Urothelium cell line (cell line): ENCODE data around the gene NUDT2.
"Not testable (repeated sequence)": the region's sequence is repeated elsewhere in the genome, so short reads cannot be mapped to it uniquely, and the experiment has no call there.

Experiments used
- DNase-seq: peaks from one replicate; pipeline ENCODE4 v3.0.0; 2011; ENCODE audit warnings: low spot score, mixed read lengths
- FAIRE-seq: peaks from 2 replicates; lab custom pipeline; 2011; peaks lifted over from hg19 to GRCh38; lab: Jason Lieb, UNC

NUDT2 gene

DNA sequence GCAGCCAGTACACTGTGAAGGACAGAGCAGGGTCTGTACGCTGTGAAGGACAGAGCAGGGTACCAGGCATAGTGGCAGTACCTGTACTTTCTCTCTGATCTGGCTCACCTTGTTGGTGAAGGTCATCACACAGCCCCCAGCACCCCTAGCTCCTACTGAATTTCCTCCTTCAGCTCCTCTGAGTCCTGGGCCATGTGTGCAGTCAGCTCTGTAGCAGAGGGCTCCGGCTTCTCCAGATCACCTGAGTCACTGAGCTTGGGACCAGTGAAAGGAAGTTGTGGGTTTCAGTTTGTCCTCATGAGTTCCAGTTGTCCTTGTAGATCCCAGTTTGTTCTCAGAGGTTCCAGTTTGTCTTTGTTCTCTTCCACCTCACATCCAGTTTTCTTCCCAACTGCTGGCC lies 5.5 kb downstream of the NUDT2 start:
- DNase-seq (no peak), FAIRE-seq (no peak)

DNA sequence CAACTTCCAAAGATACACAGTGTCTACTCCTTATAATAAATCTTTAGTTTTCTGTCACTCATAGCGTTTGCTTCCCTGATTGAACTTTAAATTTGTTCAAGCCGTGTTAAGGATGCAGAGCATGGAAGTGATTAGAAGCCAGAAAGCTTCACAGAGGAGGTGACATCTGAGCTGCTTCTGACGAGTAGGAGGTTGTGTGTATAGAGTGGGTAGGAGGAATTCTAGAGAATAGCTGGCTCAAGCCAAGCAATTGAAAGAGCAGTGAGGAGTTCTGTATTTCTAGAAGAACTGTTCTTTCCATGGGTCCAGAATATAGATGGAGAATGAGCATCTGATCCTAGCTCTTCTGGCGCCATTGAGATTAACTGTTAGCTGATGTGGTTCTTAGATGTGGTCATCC lies 6.0 kb downstream of the NUDT2 start:
- DNase-seq, result no peak
- FAIRE-seq, result no peak

DNA sequence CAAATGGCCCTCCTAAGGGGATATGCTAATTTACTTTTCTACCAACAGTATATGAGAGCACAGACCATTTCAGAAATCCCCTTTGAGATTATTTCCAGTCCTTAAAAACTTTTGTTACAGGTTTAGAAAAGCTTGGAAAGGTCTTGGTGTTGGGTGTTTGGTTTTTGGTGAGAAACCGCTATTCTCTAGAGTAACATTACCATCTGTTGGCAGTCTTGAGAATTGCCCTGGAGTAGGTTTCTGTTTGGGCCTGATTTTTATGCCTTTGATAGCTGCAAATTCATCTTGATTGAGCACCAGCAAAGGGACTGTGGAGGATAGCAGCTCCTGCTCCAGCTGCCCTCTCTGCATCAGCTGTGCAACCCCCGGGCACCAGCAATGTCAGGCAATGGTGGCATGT lies 8.0 kb downstream of the NUDT2 start:
- no peak for DNase-seq

DNA sequence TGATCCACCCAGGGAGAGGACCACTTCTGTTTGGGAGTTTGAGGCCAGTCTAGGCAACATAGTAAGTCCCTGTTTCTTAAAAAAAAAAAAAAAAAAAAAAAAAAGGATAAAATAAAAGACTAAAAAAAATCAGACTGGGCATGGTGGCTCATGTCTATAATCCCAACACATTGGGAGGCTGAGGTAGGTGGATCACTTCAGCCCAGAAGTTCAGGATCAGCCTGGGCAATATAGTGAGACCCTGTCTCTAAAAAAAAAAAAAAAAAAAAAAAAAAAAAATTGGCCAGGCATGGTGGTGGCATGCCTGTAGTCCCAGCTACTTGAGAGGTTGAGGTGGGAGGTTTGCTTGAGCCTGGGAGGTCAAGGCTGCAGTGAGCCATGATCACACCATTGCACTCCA lies 8.7 kb downstream of the NUDT2 start:
- not testable (repeated sequence) for FAIRE-seq, DNase-seq

More for the DNA sequence above, 8.0 kb downstream of the NUDT2 start:
- no peak for FAIRE-seq

DNA sequence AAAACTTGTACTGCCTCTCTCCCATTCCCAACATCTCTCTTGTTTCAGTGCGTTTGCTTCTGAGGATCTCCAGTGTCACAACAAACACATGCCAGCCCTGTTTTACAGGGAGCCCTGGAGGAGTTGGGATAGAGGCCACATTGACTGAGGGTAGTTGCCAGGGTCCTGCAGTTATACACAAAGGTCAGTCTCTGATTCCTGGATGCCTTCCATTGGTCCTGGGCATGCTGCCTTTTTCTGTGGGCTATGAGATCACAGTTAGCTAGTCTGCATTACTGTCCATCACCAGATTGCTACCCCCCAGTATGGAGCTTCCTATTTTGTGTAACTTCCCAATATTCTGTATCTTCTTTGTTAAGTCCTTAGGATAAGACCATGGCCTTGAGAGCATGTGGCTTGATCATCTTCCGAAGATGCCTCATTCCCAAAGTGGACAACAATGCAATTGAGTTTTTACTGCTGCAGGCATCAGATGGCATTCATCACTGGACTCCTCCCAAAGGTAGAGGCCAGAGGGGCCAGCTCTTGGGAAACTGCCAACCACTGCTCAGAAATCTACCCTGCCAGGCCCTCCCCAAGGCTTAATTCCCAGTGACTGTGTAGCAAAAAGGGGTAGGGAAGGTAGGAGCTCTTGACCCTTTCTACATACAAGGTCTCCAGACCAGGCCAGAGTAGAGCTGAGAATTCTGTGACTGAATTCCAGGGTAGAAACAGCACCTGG lies 9.5 kb downstream of the NUDT2 start:
- FAIRE-seq, result no peak

DNA sequence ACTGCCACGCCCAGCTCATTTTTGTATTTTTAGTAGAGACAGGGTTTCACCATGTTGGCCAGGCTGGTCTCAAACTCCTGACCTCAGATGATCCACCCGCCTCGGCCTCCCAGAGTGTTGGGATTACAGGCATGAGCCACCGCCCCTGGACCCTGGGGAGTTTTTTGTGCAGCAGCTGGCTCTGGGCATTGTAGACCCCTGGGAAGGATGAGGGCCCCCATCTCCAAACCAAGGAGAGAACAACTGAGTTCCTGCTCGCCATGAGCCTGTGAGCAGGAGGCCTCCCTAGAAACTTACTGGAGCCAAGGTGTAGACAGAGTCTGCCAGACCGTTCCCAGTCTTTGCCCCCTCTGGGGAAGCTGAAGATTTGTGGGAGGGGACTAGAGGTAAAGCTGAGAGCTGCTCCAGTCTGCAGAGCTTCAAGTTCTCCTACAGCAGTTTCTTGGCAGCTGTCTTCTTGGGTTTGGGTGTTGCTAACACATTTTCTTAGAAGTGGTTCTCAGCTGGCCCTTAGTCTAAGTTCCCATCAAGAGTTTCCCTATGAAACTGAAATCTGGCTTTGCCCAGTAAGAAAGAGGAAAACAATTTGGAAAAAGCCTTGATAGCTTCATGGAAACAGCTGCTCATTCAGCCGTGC lies 12.4 kb downstream of the NUDT2 start:
- FAIRE-seq (no peak), DNase-seq (no peak)

More for the DNA sequence above, 9.5 kb downstream of the NUDT2 start:
- DNase-seq, result no peak

DNA sequence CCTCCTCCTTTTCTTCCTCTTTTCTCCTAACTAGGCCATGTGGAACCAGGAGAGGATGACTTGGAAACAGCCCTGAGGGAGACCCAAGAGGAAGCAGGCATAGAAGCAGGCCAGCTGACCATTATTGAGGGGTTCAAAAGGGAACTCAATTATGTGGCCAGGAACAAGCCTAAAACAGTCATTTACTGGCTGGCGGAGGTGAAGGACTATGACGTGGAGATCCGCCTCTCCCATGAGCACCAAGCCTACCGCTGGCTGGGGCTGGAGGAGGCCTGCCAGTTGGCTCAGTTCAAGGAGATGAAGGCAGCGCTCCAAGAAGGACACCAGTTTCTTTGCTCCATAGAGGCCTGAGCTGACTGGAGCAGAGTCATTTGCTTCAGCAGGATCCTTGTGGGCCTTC lies 13.7 kb downstream of the NUDT2 start:
- DNase-seq (no peak), FAIRE-seq (no peak)

DNA sequence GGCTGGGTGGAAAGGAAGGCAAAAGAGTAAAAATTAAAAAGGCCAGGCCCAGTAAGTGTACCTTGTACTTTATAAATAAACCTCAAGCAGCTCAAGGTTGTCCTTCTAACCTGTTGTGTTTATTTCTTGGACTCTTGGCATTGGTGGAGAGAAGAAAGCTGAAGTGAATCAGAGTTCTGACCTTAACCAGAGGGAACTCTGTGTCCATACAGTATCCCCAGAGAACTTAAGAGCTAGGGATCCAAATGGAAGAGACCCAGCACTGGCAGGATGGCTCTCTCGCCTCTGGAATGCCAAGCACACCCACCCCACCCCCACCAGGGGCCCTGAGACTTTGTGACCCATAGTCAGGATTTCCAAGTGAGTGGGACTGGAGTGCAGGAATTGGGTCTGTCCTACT lies 14.2 kb downstream of the NUDT2 start:
- no peak for FAIRE-seq
- no peak for DNase-seq

DNA sequence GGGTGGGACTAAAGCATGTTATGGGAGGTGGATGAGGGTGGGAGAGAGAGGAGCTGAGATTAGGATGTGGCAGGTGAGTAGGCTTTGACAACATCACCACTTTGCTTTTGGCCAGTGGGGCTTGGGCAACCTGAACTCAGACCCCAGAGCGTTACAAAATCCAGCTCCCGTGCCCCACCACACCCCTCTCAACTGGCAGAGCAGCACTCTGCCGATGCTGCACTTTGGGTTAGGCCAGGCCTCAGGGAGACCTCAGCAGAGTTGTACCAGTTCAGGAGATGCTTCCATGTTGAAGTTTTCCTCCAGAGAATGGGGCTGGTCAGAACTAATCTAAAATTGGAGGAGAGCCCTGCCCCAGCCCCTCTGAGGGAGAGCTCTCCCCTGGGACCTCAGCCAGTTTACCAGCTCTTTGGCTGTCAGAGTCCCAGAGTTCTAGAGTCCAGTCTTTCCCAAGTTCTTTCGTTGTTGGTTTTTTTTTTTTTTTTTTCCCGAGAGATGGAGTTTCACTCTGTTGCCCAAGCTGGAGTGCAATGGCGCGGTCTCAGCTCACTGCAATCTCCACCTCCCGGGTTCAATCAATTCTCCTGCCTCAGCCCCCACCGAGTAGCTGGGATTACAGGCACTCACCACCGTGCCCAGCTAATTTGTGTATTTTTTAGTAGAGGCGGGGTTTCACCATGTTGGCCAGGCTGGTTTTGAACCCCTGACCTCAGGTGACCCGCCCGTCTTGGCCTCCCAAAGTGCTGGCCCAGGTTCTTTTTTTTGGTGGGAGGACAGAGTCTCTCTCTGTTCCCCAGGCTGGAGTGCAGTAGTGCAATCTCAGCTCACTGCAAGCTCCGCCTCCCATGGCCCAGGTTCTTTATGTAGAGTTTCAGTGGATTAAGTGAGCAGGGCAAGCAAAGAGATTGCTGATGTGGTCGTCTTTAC lies 17.8 kb downstream of the NUDT2 start:
- FAIRE-seq, result no peak
- DNase-seq, result no peak

DNA sequence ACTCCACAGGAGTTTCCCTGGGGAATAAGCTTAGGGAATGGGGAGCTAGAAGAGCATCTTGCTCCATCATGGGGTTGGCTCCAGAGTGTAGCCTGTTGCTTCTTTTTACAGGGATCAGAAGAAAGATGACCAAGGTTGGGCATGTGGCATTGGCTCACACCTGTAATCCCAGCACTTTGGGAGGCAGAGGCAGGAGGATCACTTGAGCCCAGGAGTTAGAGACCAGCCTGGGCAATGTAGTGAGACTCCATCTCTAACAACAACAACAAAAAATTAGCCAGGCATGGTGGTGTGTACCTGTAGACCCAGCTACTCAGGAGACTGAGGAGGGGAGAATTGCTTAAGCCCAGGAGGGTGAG lies 18.4 kb downstream of the NUDT2 start:
- DNase-seq (no peak), FAIRE-seq (no peak)

DNA sequence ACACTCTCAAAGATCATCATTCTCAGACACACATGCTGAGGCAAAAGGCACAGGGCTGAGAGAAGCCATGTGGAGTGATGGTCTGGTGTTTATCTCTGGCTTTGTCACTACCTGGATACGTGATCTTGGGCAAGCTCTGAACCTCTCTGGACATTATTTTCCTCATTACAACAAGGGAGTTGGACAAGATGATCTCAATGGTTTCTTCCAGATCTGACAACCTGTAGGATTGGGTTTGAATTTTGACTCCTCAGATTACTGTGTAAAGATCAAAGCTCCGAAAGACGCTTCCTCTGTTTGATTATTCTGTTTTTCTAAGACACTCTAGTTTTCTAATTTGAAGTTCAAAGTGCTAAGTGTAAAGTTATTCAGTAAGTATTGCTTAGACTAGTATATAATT lies 20.0 kb downstream of the NUDT2 start:
- FAIRE-seq (no peak), DNase-seq (no peak)

DNA sequence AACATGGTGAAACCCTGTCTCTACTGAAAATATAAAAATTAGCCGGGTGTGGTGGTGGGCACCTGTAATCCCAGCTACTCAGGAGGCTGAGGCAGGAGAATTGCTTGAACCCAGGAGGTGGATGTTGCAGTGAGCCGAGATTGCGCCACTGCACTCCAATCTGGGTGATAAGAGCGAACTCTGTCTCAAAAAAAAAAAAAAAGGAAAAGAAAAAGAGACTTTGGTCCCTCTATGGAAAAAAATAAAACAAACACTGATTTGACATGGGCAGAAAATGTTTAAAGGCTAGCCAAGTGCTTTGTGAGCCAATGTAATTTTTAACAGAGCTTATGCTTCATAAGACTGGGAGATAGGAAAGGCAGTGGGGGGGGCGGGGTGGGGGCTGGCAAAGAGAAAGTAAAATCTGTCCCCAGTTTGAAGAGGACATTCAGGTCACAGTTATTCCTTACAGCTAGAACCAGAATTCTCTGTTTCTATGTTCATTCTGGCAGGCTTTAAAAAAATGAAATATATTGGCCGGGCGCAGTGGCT lies 22.8 kb downstream of the NUDT2 start:
- FAIRE-seq, DNase-seq: not testable (repeated sequence)

DNA sequence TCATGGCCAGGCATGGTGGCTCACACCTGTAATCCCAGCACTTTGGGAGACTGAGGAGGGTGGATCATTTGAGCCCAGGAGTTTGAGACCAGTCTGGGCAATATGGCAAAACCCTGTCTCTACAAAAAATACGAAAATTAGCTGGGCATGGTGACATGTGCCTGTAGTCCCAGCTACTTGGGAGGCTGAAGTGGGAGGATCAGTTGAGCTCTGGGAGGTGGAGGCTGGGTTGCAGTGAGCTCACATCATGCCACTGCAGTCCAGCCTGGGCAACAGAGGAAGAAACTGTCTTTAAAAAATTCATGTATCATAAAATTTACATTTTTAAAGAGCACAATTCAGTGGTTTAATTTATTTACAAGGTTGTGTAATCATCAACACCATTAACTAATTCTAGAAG lies 23.6 kb downstream of the NUDT2 start:
- DNase-seq, FAIRE-seq: not testable (repeated sequence)

DNA sequence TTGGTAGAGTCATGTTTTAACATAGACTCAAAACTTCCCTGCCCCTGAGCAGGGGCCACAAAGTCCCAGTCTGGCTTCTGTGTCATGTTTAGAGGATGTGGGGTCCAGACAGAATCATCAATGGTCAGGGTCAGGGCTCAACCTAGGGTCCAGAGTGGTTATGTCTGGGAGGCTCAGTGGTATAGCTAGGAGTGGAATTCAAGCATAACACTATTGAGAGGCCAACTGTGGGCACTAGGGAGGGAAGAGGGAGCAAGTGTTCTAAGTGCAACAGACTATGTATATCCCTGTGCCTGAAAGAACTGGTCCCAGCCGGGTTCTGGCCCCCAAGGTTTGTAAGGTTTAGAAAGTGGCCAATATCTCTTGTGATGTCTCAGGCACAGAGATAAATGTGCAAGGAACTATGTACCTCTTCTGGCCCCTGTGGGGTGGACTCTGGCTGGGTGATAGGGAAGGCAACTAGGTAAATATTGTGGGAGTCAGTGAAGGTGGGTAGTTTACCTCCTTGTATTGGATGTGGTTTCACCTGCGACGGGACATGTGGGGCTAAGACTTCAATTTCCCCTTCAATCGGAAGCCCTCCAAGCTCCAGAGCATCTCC lies 33.3 kb downstream of the NUDT2 start:
- DNase-seq (no peak), FAIRE-seq (no peak)

DNA sequence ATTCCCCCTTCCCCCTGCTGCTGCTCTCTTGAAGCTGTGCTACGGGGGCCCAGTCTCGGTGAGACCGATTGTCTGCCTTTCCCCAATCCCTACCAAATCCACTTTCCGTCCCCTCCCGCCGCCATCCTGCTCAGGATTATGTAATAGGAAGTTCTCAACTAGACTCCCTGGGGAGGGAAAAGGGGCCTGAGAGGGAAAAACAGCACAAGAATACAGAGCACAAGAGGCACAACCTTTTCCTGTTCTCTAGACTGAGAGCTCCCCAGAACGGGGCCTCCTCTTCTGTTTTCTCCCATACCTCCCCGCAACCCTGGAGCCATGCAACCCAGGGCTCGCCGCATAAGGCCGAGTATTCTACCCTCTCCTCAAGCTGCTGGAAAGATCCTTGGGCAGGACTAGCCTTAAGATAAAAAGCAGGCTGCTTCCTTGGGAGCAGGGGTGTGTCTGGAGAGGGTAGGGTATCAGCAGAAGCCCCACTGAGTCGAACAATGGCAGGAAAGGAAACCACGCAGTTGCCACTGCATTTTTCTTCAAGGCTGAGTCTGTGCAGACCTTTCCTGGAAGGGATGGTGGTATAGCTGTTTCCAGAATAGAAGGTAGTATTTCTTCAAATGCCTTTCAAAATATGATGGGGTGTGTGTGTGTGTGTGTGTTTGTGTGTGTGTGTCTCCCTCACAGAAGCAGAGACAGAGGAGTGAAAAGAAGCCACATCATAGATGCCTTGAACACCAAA lies 34.4 kb downstream of the NUDT2 start:
- DNase-seq, result no peak

DNA sequence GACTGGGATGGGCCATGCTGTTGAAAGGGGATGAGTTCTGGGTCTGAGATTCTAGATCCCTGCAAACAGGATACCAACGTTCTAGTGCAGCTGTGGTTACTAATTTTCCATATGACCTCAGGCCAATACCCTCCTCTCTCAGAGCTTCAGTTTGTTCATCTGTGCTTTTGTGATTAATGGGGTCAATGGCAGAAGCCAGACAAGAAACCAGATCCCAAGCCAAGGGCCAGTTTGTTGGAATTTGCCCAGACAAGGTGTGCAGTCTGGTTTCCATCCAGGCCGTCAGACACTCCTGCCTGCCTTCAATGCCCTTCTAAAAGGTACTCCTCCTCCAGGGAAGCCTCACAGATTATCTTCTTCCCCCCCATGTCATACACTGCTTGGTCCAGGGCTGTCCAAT lies 35.9 kb downstream of the NUDT2 start:
- FAIRE-seq (no peak), DNase-seq (no peak)

More for the DNA sequence above, 34.4 kb downstream of the NUDT2 start:
- FAIRE-seq, result no peak

DNA sequence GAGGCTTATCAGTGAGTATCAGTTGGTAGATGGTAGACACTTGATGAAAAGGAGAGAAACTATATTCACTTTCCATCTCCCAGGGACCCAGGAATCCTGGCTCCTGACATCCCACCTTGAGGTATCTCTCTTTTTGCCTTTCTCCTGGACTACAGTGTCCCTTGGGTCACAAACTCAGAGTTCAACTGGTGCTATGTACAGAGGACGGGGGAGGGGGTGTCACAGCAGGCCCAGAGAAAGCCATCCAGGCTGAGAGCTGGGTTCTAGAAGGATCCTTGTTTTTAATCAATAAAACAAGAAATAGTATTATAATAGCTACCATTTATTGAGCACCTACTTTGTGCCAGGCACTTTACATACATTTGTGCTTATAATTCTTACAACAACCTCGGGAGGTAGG lies 37.0 kb downstream of the NUDT2 start:
- FAIRE-seq (no peak), DNase-seq (no peak)

DNA sequence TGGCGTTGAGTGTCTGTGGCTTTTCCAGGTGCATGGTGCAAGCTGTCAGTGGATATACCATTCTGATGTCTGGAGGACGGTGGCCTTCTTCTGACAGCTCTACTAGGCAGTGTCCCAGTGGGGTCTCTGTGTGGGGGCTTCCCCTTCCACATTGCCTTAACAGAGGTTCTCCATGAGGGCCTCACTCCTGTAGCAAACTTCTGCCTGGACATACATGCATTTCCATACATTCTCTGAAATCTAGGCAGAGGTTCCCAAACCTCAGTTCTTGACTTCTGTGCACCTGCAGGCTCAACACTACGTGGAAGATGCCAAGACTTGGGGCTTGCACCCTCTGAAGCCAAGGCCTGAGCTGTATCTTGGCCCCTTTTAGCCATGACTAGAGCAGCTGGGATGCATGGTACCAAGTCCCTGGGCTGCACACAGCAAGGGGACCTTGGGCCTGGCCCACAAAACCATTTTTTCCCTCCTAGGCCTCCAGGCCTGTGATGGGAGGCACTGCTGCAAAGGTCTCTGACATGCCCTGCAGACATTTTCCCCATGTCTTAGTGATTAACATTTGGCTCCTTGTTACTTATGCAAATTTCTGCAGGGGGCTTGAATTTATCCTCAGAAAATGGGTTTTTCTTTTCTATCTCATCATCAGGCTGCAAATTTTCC lies 38.5 kb downstream of the NUDT2 start:
- DNase-seq, FAIRE-seq: not testable (repeated sequence)

DNA sequence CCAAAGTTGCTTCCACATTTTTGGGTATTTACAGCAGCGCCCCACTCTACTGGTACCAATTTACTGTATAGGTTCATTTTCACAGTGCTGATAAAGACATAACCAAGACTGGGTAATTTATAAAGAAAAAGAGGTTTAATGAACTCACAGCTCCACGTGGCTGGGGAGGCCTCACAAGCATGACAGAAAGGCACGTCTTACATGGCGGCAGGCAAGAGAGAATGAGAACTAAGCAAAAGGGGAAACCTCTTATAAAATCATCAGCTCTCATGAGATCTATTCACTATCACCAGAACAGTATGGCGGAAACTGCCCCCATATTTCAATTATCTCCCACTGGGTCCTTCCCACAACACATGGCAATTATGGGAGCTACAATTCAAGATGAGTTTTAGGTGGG lies 39.4 kb downstream of the NUDT2 start:
- not testable (repeated sequence) for DNase-seq, FAIRE-seq

DNA sequence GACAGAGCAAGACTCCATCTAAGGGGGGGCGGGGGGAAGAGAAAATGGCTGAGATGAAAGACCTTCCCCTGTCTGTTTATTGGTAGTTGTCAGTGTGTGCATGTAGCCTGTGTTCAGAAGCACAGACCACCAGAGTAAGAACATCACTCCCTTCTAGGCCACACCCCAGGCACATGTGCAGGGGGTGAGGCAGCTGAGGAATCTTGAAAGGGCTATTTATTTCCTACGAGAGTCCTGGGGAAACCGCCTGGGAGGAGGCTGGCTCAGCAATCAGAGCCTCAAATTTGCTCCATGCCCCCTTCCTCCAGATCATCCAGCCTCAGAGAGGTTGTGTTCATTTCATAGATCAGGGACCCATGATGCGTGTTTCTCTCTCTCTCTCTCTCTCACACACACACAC lies 40.3 kb downstream of the NUDT2 start:
- no peak for FAIRE-seq

More for the DNA sequence above, 40.3 kb downstream of the NUDT2 start:
- no peak for DNase-seq
